Activated CD4-positive, alpha-beta T cell treated with anti-CD3 and anti-CD28 coated beads, Interleukin-2, amount 50 U/mL, for 24 hours (primary cell): ENCODE data around the gene SPECC1.
"Not testable (repeated sequence)": the region's sequence is repeated elsewhere in the genome, so short reads cannot be mapped to it uniquely, and the experiment has no call there.

Source experiments
- DNase-seq, 2 donors: peaks; one replicate each; pipeline ENCODE4 v3.0.0-alpha.2; 2020; ENCODE audit warnings: low read depth in 1 of 2, low spot score in 1 of 2

The SPECC1 gene

GRCh38 chr17:20302246-20302917 lies 293.2 kb downstream of the SPECC1 start:
- no peak for DNase-seq

- DNase-seq: no peak
Observed at GRCh38 chr17:20304961-20305360, 295.8 kb downstream of the SPECC1 start.

GRCh38 chr17:20306924-20307323 lies 297.8 kb downstream of the SPECC1 start:
- no peak for DNase-seq

DNA sequence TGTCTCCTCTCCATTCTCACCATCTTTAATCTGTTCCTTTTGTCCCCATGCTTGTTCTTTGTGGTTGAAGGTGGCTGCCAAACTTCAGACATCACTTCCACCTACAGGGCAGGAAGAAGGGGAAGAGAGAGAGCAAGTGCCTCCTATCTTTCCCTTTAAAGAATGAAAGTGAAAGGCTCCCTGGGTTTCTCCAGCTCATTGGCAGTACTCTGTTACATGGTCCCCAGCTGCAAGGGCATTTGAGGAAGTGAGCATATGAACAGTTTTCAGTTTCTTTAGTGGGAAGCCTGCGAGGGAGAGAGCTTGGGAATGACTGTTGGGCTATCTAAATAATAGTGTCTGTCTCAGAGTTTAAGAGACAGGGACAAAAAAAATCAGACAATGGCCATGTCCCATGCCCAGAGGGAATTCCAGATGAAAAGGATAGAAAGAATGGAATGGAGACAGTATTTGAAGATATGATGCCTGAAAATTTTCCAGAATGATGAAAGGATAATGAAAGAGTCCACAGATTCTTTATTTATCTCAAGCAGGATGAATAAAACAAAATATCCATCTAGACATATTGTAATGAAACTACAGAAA lies 298.3 kb downstream of the SPECC1 start:
- no peak for DNase-seq

- DNase-seq: no peak
Observed at GRCh38 chr17:20310481-20310880, 301.3 kb downstream of the SPECC1 start.

- DNase-seq: no peak
Observed at GRCh38 chr17:20313306-20313705, 304.1 kb downstream of the SPECC1 start.

DNA sequence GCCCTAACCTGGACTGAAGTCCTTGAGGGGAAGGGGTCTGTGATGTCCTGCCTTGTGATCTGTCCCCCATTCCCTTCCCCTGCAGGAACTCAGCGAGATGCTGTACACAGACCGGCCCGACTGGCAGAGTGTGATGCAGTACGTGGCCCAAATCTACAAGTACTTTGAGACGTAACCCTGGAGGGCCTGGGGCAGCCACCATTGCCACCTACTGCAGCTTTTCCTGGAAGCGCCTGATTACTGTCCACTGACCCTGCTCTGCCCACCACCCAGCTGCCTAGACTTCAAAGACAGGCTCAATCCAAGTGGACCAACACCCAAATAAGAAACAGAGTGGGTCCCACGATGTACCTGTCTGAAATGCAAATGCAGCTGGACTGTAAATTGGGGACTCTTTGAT lies 304.7 kb downstream of the SPECC1 start:
- DNase-seq: no peak

DNA sequence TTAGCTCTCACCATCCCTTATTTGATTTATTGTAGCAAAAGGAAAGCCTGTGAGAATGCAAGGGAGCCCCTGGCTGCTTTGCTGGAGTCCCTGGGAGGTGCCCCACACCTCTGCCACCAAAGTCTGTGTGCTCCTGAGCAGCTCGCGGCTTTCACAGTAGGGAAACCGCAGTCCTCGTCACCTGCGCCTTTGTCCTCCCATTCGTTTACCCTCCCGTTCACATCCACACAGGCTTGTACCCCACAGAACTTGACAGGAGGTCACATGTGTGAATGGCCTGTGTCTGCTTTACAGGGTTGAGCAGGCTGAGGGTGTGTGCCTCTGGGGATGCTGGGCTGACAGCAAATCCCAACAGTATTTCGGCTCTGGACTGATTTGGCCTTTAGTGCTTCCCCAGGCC lies 305.7 kb downstream of the SPECC1 start:
- no peak for DNase-seq

DNA sequence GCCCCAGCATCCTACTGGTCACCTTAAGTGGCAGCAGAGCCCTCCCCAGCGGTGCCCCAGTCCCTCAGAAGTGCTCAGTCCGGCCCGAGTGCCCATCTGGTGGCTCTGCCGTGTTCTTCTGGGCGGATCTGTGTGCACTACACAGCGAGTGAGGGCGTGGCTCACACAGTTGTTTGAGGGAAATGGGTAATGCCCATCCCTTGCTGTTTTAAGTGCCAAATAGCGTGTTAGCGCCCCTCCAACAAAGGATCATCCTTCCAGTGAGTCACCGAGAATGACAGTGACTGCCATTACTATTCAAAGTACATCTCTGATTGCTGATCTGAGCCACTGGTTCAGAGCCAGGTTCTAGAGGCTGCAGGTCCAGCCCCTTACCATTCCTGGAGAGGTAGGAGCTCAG lies 306.2 kb downstream of the SPECC1 start:
- DNase-seq: no peak

DNA sequence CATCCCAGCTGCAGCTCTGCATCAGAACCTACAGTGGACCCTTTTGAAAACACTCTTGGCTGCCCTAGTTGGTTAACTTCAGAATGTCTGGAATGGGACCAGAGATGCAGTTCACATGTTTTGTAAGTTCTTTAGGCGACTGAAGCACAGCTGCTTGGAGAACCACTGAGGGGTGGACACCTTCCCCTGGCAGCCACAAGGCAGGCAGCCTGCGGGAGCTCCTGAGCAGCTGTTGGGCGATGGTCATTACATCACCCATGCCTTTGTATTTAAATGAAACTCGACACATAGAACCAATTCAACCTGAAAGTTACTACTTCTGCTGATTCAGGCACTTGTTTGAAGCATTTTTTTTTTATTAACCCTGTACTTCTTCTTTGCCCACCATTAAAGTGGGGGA lies 306.7 kb downstream of the SPECC1 start:
- DNase-seq: no peak

- DNase-seq: peak; percentile 66 to 74
Observed at GRCh38 chr17:20320535-20321229, 311.5 kb downstream of the SPECC1 start.

- not testable (repeated sequence) for DNase-seq
Observed at GRCh38 chr17:20321357-20321756, 312.2 kb downstream of the SPECC1 start.

DNA sequence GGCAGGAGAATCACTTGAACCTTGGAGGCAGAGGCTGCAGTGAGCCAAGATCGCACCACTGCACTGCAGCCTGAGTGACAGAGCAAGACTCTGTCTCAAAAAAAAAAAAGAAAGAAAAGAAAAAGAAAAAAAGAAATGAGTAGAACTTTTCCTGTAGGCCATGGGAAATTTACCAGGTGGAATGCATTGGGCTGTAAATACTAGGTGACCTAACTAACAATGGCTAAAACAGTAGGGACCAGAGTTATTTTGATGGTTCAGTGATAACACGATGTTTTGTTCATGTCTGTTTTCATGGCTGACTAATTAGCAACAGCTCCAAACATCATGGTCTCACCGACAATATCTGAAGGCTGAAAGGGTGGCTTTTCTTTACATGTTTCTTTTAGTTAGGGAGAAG lies 318.6 kb downstream of the SPECC1 start:
- DNase-seq: not testable (repeated sequence)

- not testable (repeated sequence) for DNase-seq
Observed at GRCh38 chr17:20351405-20351804, 342.2 kb downstream of the SPECC1 start.

DNA sequence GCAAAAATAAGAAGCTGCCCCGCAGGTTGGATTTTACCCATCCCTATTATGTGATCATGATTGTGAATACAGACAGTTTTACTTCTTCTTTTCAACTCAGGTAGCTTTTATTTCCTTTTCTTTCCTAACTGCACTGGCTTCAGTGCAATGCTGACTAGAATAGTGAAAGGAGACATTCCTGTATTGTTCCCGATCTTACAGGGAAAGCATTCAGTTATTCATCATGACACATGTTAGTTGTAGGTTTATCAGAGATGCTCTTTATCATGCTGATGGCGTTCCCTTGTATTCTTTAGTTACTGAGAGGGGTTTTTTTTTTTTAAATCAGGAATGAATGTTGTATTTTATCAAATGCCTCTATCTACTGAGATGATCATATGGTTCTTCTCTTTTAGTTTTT lies 343.4 kb downstream of the SPECC1 start:
- not testable (repeated sequence) for DNase-seq

DNA sequence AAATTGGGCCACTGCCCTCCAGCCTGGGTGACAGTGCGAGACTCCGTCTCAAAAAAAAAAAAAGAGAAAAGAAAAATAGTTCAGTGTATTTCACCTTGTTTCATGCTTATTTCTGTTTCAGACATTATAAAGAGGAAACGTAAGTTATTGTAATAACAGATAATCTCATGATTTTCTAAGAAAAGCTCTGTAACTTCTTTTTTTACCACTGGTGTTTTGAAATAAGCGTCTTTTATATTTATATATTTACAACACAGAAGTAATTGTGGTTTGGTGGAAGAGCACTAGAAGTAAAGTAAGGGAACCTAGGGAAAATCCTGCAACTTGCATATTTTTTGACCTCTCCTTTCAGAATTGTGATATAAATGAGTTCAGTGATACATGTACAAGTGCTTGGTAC lies 354.7 kb downstream of the SPECC1 start:
- DNase-seq: not testable (repeated sequence)
